ENCODE data around the gene ZBTB42. TPM values are rescaled to one million over a fixed set of nuclear protein-coding genes. Genes with fewer than 3 reads are reported as not detected.
A peak's percentile ranks its signal among the peaks of the same experiment; 100 is the strongest.

ZBTB42 gene
- total and polyA plus RNA-seq, 2 donors: 2.1 to 3.2 TPM

- peaks cover 0 to 15% of the 10 kb centered on the region in 2 donors for H3K4me1 ChIP-seq (ENCODE audit: control insufficient read depth in 2 of 2, insufficient read depth in 2 of 2, low read length in 2 of 2)
- 24% methylated on average over 25 of the region's 25 CpGs for WGBS
- no peaks in the 10 kb centered on the region for H3K27me3 ChIP-seq (ENCODE audit: control insufficient read depth in 2 of 2, insufficient read depth in 1 of 2, low read length in 1 of 2)
- H3K36me3 ChIP-seq (ENCODE audit: control insufficient read depth in 2 of 2, insufficient read depth in 2 of 2, low read length in 1 of 2): peaks cover 43 to 53% of the 10 kb centered on the region in 2 donors
- no peak overlapping the region for H3K27ac ChIP-seq (ENCODE audit: low read depth in 1 of 2, low read length in 1 of 2)
- H3K9me3 ChIP-seq (ENCODE audit: control insufficient read depth in 2 of 2, insufficient read depth in 1 of 2, low read length in 1 of 2): peaks cover 5 to 16% of the 10 kb centered on the region in 2 donors
- no peak overlapping the region for H3K4me3 ChIP-seq (ENCODE audit: low read length in 2 of 2)
- peak in 8 of 9 donors; percentile 61 to 90 (median 76) for DNase-seq (ENCODE audit: low read depth in 6 of 9, low spot score in 9 of 9)
Measured at GRCh38 chr14:104768437-104769323, 32.2 kb upstream of the ZBTB42 start.

DNA sequence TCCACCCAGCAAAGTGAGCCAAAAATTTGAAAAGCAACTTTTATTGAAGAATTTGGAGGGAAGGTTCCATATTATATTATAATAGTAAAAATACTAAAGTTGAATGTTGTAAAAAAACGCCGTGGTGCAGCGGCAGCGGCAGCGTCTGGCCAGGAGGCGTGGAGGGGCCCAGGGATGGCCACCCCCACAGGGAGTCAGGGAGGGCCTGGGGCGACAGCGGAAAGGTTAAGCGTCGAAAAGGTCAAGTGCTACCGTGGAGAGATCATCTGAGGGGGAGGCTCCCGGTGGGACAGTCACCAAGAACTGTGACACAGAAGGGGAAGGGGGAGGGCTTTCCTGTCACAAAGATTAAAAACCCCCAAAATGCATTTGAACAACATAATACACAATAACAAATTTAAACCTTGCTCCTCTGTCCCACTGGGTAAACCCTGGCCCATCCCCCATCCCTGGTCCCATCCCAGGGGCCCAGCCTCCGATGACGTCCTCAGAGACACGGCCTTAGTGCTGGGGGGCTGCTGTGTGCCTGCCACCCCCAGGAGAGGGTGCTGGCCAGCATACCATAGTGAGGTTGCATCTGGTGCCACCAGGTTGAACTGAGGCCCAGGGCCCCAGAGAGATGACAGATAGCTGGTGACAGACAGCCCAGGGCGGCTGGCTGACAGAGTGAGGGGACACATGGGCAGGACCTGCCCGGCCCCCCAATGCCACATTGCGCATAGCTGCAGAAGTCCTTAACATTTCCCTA is 31.4 kb upstream of the ZBTB42 start:
- H3K27me3 ChIP-seq (ENCODE audit: control insufficient read depth in 2 of 2, insufficient read depth in 1 of 2, low read length in 1 of 2): no peaks in the 10 kb centered on the region
- H3K4me1 ChIP-seq (ENCODE audit: control insufficient read depth in 2 of 2, insufficient read depth in 2 of 2, low read length in 2 of 2): peaks cover 0 to 15% of the 10 kb centered on the region in 2 donors
- 96% methylated on average over 18 of the region's 18 CpGs for WGBS
- DNase-seq (ENCODE audit: low read depth in 6 of 9, low spot score in 9 of 9): no peak
- H3K36me3 ChIP-seq (ENCODE audit: control insufficient read depth in 2 of 2, insufficient read depth in 2 of 2, low read length in 1 of 2): peaks cover 50 to 53% of the 10 kb centered on the region in 2 donors
- no peak overlapping the region for H3K27ac ChIP-seq (ENCODE audit: low read depth in 1 of 2, low read length in 1 of 2)
- H3K4me3 ChIP-seq (ENCODE audit: low read length in 2 of 2): no peak overlapping the region
- peaks cover 5 to 16% of the 10 kb centered on the region in 2 donors for H3K9me3 ChIP-seq (ENCODE audit: control insufficient read depth in 2 of 2, insufficient read depth in 1 of 2, low read length in 1 of 2)

DNA sequence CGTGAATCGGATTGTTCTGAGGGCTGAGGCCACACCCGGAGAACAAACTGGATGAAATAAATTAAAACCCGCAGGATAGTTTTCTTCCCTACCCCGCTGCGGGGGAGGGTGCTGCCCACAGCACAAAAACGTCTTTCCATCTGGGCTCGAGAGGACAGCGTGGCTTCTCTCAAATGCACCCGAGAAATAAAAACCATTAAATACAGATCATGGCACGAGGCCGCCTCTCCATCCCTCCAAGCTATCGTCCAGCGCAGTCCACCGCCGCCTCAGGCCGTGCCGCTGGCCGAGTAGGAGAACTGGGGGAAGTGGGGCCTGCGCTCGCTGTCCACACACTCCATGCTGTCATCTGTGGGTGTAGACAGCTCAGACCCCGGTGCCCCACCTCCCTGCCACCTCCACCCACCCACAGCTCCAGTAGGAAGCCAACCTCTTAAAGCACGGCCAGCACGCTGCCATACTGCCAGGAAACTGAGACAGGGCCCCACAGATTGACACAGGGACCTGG is 30.8 kb upstream of the ZBTB42 start:
- H3K9me3 ChIP-seq (ENCODE audit: control insufficient read depth in 2 of 2, insufficient read depth in 1 of 2, low read length in 1 of 2): peaks cover 5 to 16% of the 10 kb centered on the region in 2 donors
- no peaks in the 10 kb centered on the region for H3K27me3 ChIP-seq (ENCODE audit: control insufficient read depth in 2 of 2, insufficient read depth in 1 of 2, low read length in 1 of 2)
- peaks cover 55 to 56% of the 10 kb centered on the region in 2 donors for H3K36me3 ChIP-seq (ENCODE audit: control insufficient read depth in 2 of 2, insufficient read depth in 2 of 2, low read length in 1 of 2)
- no peak overlapping the region for H3K4me3 ChIP-seq (ENCODE audit: low read length in 2 of 2)
- DNase-seq (ENCODE audit: low read depth in 6 of 9, low spot score in 9 of 9): no peak
- H3K4me1 ChIP-seq (ENCODE audit: control insufficient read depth in 2 of 2, insufficient read depth in 2 of 2, low read length in 2 of 2): peaks cover 0 to 15% of the 10 kb centered on the region in 2 donors
- WGBS: 98% methylated on average over 24 of the region's 24 CpGs
- H3K27ac ChIP-seq (ENCODE audit: low read depth in 1 of 2, low read length in 1 of 2): no peak overlapping the region

DNA sequence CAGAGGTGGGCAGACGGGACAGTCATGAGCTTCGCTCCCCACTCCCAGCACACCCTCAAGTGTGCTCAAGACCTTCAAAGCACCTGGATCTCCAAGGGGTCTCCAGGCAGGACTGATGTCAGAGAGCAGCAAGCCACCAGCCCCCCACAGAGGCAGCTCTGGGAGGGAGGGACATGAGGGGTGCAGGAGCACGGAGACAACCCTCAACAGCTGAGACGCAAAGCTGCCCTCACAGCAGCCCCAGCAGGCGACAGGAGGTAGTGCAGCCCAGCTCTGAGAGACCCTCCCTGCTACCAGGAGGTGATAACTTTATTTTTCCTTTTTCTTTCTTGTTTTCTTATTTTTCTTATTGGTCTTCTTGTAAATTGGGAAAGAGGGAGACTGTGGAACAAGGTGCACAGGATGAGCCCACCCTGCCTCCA is 30.0 kb upstream of the ZBTB42 start:
- 97% methylated on average over 5 of the region's 5 CpGs for whole genome bisulfite sequencing
- H3K4me1 ChIP-seq (ENCODE audit: control insufficient read depth in 2 of 2, insufficient read depth in 2 of 2, low read length in 2 of 2): peaks cover 0 to 15% of the 10 kb centered on the region in 2 donors
- H3K9me3 ChIP-seq (ENCODE audit: control insufficient read depth in 2 of 2, insufficient read depth in 1 of 2, low read length in 1 of 2): peaks cover 5 to 16% of the 10 kb centered on the region in 2 donors
- H3K36me3 ChIP-seq (ENCODE audit: control insufficient read depth in 2 of 2, insufficient read depth in 2 of 2, low read length in 1 of 2): peaks cover 57 to 61% of the 10 kb centered on the region in 2 donors
- no peaks in the 10 kb centered on the region for H3K27me3 ChIP-seq (ENCODE audit: control insufficient read depth in 2 of 2, insufficient read depth in 1 of 2, low read length in 1 of 2)
- H3K4me3 ChIP-seq (ENCODE audit: low read length in 2 of 2): no peak overlapping the region
- H3K27ac ChIP-seq (ENCODE audit: low read depth in 1 of 2, low read length in 1 of 2): no peak overlapping the region
- no peak for DNase-seq (ENCODE audit: low read depth in 6 of 9, low spot score in 9 of 9)

GRCh38 chr14:104771374-104771773 is 29.5 kb upstream of the ZBTB42 start:
- Histone ChIP-seq H3K9me3 (ENCODE audit: control insufficient read depth in 2 of 2, insufficient read depth in 1 of 2, low read length in 1 of 2) (peaks cover 5 to 16% of the 10 kb centered on the region in 2 donors), H3K27ac (ENCODE audit: low read depth in 1 of 2, low read length in 1 of 2) (no peak overlapping the region), H3K4me1 (ENCODE audit: control insufficient read depth in 2 of 2, insufficient read depth in 2 of 2, low read length in 2 of 2) (peaks cover 0 to 15% of the 10 kb centered on the region in 2 donors), H3K36me3 (ENCODE audit: control insufficient read depth in 2 of 2, insufficient read depth in 2 of 2, low read length in 1 of 2) (peaks cover 62% of the 10 kb centered on the region in 2 donors), H3K27me3 (ENCODE audit: control insufficient read depth in 2 of 2, insufficient read depth in 1 of 2, low read length in 1 of 2) (no peaks in the 10 kb centered on the region), H3K4me3 (ENCODE audit: low read length in 2 of 2) (no peak overlapping the region)
- no peak for DNase-seq (ENCODE audit: low read depth in 6 of 9, low spot score in 9 of 9)
- 98% methylated on average over 4 of the region's 4 CpGs for WGBS

DNA sequence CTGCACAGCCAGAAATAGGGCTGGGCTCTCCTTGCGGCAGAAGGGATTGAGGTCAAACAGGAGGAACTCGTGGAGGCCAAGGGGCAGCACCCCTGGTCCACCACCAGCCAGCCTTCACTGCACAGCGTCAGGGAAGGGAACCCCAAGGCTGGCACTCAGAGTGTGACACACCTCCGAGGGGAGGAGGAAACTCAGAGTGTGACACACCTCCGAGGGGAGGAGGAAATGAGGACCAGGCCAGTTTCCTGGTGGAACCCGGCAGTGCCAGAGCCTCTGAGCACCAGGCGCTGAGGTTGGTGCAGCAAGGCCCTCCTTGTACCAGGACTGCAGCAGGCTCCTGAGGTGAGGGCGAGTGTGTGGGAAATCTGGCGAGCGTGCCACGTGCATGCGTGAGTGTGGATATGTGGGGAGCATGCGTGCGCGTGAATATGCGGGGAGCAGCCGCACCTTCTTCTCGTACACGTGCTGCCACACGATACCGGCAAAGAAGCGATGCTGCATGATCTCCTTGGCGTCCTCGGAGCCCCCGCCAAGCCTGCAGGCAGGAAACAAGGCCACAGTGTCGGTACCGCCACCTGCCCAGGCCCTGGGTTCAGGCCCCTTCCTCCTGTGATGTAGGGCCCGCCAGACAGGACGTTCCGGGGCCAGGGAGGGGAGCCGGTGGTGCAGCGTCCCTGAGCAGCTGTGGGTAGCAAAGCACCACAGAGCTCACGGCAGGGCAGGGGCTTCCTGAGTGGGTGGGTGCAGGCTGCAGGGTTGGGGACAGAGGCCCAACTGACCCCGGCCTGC is 28.8 kb upstream of the ZBTB42 start:
- Histone ChIP-seq H3K4me1 (ENCODE audit: control insufficient read depth in 2 of 2, insufficient read depth in 2 of 2, low read length in 2 of 2) (peaks cover 0 to 14% of the 10 kb centered on the region in 2 donors), H3K4me3 (ENCODE audit: low read length in 2 of 2) (no peak overlapping the region), H3K27ac (ENCODE audit: low read depth in 1 of 2, low read length in 1 of 2) (no peak overlapping the region), H3K27me3 (ENCODE audit: control insufficient read depth in 2 of 2, insufficient read depth in 1 of 2, low read length in 1 of 2) (no peaks in the 10 kb centered on the region), H3K9me3 (ENCODE audit: control insufficient read depth in 2 of 2, insufficient read depth in 1 of 2, low read length in 1 of 2) (peaks cover 5 to 21% of the 10 kb centered on the region in 2 donors), H3K36me3 (ENCODE audit: control insufficient read depth in 2 of 2, insufficient read depth in 2 of 2, low read length in 1 of 2) (peaks cover 67 to 70% of the 10 kb centered on the region in 2 donors)
- DNase-seq (ENCODE audit: low read depth in 6 of 9, low spot score in 9 of 9): no peak
- 93% methylated on average over 34 of the region's 34 CpGs for WGBS

- Histone ChIP-seq H3K27me3 (ENCODE audit: control insufficient read depth in 2 of 2, insufficient read depth in 1 of 2, low read length in 1 of 2) (no peaks in the 10 kb centered on the region), H3K36me3 (ENCODE audit: control insufficient read depth in 2 of 2, insufficient read depth in 2 of 2, low read length in 1 of 2) (peaks cover 63 to 75% of the 10 kb centered on the region in 2 donors), H3K4me3 (ENCODE audit: low read length in 2 of 2) (no peak overlapping the region), H3K4me1 (ENCODE audit: control insufficient read depth in 2 of 2, insufficient read depth in 2 of 2, low read length in 2 of 2) (peaks cover 0 to 7% of the 10 kb centered on the region in 2 donors), H3K9me3 (ENCODE audit: control insufficient read depth in 2 of 2, insufficient read depth in 1 of 2, low read length in 1 of 2) (peaks cover 5 to 28% of the 10 kb centered on the region in 2 donors), H3K27ac (ENCODE audit: low read depth in 1 of 2, low read length in 1 of 2) (no peak overlapping the region)
- DNase-seq (ENCODE audit: low read depth in 6 of 9, low spot score in 9 of 9): no peak
- WGBS: 98% methylated on average over 38 of the region's 38 CpGs
Measured at GRCh38 chr14:104772707-104773504, 28.0 kb upstream of the ZBTB42 start.
